ENCODE data around the gene VPS26C.
A peak's percentile ranks its signal among the peaks of the same experiment; 100 is the strongest.
"Not testable (repeated sequence)": the region's sequence is repeated elsewhere in the genome, so short reads cannot be mapped to it uniquely, and the experiment has no call there.

VPS26C gene

DNA sequence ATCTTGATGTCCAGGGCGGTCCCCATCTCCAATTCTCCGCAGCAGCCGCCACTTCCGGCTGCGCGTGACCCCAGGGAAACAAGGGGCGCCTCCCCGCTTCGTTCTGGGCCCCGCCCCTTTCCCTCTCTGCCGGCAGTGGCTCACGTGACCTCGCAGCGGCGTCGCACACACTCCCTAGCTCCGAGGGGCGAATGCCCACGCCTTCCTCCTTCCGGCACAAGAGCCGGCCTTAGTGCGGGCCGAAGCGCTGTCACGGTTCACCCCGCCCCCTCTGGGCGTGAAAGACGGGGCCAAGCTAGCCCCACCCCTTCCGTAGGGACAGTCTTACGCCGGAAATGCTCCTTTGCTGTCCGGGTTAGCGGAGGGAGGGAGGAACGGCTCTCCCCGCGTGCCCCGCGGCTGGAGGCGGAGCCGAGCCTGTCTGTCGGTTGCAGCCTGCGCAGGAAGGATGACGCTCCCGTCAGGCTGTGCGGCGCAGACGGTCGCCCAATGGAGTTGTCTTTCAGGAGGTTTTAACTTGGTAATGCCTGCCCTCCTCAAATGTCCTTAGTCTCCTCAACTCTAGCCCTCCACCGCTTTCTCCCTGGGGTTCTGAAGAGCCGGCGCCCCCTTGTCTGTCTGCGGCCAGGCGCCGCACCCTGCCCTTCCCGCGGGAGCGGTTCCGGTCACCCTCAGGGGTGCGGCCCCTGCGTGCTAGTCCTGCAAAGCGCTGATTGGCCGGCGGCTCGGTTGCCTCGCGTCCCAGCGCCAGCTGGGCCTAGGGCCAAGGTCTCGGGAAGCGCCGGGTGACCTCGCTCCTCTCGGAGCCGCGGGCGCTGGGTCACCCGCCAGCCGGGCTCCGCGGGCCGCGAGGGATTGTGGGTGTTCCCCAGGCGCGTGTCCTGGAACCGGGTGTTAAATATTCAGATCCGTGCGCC lies at the start of gene VPS26C:
Gene VPS26C (minus strand): TSS at position 66 of the 917 bp plus-strand sequence. CDS start 40 bp downstream, at position 26.
- TF ChIP-seq, protein P1, sequence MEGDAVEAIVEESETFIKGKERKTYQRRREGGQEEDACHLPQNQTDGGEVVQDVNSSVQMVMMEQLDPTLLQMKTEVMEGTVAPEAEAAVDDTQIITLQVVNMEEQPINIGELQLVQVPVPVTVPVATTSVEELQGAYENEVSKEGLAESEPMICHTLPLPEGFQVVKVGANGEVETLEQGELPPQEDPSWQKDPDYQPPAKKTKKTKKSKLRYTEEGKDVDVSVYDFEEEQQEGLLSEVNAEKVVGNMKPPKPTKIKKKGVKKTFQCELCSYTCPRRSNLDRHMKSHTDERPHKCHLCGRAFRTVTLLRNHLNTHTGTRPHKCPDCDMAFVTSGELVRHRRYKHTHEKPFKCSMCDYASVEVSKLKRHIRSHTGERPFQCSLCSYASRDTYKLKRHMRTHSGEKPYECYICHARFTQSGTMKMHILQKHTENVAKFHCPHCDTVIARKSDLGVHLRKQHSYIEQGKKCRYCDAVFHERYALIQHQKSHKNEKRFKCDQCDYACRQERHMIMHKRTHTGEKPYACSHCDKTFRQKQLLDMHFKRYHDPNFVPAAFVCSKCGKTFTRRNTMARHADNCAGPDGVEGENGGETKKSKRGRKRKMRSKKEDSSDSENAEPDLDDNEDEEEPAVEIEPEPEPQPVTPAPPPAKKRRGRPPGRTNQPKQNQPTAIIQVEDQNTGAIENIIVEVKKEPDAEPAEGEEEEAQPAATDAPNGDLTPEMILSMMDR (conservative IDR thresholded peaks at IDR 0.05; ENCODE audit: control insufficient read depth, insufficient read depth, low read depth, low read length) = no peak
- DNase-seq (ENCODE audit: low read depth) = peak; percentile 99
- H3K4me3 ChIP-seq (ENCODE audit: control insufficient read depth, low read depth, low read length) = peak within 1 kb of the TSS; percentile 74

DNA sequence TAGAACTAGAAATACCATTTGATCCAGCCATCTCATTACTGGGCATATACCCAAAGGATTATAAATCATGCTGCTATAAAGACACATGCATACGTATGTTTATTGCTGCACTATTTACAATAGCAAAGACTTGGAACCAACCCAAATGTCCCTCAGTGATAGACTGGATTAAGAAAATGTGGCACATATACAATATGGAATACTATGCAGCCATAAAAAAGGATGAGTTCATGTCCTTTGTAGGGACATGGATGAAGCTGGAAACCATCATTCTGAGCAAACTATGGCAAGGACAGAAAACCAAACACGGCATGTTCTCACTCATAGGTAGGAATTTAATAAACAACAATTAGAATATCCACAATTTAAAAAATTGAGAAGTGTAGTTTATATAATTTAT lies 48.9 kb upstream of the VPS26C start:
- not testable (repeated sequence) for DNase-seq (ENCODE audit: low read depth)

GRCh38 chr21:37300114-37300751 lies 33.1 kb upstream of the VPS26C start:
- no peak for DNase-seq (ENCODE audit: low read depth)
- TF ChIP-seq, protein P1 (conservative IDR thresholded peaks at IDR 0.05; ENCODE audit: control insufficient read depth, insufficient read depth, low read depth, low read length) = no peak
- H3K4me3 ChIP-seq (ENCODE audit: control insufficient read depth, low read depth, low read length) = no peak overlapping the region

More for the DNA sequence above, 48.9 kb upstream of the VPS26C start:
- H3K4me3 ChIP-seq (ENCODE audit: control insufficient read depth, low read depth, low read length) = not testable (repeated sequence)

DNA sequence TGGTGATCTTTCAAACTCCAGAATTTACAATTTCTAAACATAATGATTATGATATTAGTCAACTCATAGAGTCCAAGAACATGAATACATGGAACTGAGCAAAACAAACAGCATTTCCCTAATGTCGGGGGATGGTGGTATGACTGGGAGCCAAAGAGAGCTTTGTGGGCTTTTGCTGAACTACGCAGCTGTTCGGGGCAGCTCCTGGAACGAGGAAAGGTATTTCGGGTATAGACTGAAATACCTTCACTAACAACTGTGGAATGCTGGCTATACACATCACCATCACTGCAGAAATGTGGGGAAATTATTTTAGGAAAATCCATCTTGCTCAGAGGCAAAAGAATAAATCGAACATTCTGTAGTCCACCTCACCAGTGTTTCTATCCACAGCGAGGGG lies 30.2 kb upstream of the VPS26C start:
- H3K4me3 ChIP-seq (ENCODE audit: control insufficient read depth, low read depth, low read length) = no peak overlapping the region
- DNase-seq (ENCODE audit: low read depth) = no peak
- TF ChIP-seq, protein P1 (conservative IDR thresholded peaks at IDR 0.05; ENCODE audit: control insufficient read depth, insufficient read depth, low read depth, low read length) = no peak

DNA sequence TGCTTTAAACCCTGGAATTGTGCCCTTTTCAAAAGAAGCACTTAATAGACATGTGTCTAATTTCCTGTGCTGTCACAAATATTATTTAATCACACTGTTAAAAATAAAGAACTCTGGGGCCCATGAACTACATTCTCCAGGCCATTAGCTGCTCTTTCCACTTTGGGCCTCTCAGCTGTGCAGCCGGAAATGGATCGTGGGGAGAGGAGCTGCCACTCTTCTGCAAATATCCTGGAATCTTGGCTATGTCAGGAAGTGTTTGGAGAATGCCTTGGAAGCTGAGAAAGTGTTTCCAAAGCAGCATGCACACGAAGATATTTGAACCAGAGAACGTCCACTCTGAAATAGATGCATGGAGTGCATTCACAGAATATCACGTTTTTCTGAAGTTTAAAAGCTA lies 27.5 kb upstream of the VPS26C start:
- no peak overlapping the region for H3K4me3 ChIP-seq (ENCODE audit: control insufficient read depth, low read depth, low read length)
- DNase-seq (ENCODE audit: low read depth) = no peak
- TF ChIP-seq, protein P1 (conservative IDR thresholded peaks at IDR 0.05; ENCODE audit: control insufficient read depth, insufficient read depth, low read depth, low read length) = no peak

DNA sequence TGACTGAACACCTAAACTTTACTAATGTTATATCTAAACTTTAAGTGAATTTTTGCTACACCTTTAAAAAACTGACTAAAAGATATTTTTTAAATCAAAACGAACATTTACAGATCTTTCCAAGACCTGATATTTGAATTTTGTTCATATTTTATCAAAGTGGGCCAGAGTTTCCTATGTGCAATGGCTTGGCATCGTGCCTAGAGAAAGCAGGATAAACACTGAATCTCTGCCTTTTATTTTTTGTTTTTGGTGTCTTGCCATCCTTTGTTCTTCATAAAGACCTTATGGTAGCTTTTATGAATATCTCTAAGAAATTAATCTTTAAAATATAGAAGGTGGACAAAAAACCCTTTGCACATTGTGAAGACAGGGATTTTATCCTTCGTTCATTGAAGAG lies 25.8 kb upstream of the VPS26C start:
- DNase-seq (ENCODE audit: low read depth) = peak; percentile 11
- no peak overlapping the region for H3K4me3 ChIP-seq (ENCODE audit: control insufficient read depth, low read depth, low read length)
- TF ChIP-seq, protein P1 (conservative IDR thresholded peaks at IDR 0.05; ENCODE audit: control insufficient read depth, insufficient read depth, low read depth, low read length) = no peak

DNA sequence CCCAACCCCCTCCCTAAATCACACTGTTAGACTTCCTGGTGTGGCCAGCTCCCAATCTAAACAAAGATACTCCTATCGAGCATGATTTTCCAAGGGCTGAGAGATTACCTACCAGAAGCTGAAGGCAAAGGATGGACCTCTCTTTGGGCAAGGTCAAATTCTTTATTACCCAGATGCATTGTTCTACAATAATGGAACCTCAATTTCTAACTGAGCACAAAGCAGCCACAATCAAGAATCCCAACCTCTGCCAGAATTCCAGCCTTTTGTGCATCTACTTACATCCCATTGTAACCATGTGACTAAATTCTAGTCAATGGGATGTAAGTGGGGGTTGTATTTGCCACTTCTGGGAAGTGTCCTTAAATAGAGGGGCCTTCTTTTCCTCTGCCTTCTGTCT lies 24.9 kb upstream of the VPS26C start:
- TF ChIP-seq, protein P1 (conservative IDR thresholded peaks at IDR 0.05; ENCODE audit: control insufficient read depth, insufficient read depth, low read depth, low read length) = no peak
- H3K4me3 ChIP-seq (ENCODE audit: control insufficient read depth, low read depth, low read length) = no peak overlapping the region
- DNase-seq (ENCODE audit: low read depth) = no peak

DNA sequence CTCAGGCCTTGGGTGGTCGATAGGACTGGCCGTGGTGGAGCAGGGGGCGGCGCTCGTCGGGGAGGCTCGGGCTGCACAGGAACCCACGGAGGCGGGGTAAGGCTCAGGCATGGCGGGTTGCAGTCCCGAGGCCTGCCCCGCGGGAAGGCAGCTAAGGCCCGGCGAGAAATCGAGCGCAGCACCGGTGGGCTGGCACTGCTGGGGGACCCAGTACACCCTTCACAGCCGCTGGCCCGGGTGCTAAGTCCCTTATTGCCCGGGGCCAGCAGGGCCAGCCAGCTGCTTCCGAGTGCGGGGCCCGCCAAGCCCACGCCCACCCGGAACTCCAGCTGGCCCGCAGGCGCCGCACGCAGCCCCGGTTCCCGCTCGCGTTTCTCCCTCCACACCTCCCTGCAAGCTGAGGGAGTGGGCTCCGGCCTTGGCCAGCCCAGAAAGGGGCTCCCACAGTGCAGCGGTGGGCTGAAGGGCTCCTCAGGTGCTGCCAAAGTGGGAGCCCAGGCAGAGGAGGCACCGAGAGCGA lies 16.1 kb upstream of the VPS26C start:
- not testable (repeated sequence) for H3K4me3 ChIP-seq (ENCODE audit: control insufficient read depth, low read depth, low read length); DNase-seq (ENCODE audit: low read depth)

- not testable (repeated sequence) for H3K4me3 ChIP-seq (ENCODE audit: control insufficient read depth, low read depth, low read length); DNase-seq (ENCODE audit: low read depth)
Measured at GRCh38 chr21:37282602-37283001, 15.5 kb upstream of the VPS26C start.
